Cerebellar nuclear complex (tissue), 1 donor: Measurements from ENCODE around the gene GRAP.
"Not testable (repeated sequence)": the region's sequence is repeated elsewhere in the genome, so short reads cannot be mapped to it uniquely, and the experiment has no call there.

Source experiments
- DNase-seq, 2 experiments: peaks; one replicate each; lab custom pipeline; 2025; lab: John Stamatoyannopoulos, UW

The GRAP gene

DNA sequence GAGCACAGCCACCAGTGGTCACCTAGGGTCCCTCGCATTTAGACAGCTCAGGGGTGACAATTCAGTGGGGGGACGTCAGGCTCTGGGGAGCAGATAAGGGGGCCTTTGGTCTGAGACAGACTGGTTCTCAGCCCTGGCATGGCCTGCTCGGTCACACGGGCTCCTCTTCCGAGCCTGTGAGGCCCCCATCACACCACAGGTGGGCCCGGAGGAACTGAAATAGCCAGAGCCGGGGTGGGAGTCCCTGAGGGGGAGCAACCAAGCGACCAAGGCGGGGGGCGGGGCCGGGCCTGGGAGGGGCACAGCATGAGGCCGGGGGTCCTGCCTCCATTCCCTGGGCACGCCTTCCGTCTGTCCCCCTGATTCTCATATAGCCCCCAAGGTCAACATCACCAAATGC, 4.4 kb downstream of the GRAP start:
- DNase-seq = not testable (repeated sequence)

DNA sequence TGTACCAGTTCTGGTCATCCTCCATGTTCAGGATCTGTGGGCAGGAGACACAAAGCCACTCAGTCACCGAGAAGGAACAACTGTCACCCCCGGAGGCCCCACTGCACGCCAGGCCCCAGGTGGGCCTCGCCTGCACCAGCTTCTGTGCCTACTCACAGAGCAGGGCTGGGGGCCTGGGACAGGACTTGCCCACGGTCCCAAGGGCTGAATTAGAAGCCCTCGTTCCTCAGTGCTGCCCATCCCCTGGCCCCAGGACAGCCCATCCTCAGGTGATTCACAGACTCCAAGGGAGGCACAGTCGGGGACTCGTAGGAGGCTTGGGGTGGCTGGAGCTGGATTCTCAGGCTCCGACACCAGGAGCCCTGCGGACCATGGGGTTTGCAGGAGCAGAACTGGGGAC, 4.9 kb downstream of the GRAP start:
- not testable (repeated sequence) for DNase-seq

DNA sequence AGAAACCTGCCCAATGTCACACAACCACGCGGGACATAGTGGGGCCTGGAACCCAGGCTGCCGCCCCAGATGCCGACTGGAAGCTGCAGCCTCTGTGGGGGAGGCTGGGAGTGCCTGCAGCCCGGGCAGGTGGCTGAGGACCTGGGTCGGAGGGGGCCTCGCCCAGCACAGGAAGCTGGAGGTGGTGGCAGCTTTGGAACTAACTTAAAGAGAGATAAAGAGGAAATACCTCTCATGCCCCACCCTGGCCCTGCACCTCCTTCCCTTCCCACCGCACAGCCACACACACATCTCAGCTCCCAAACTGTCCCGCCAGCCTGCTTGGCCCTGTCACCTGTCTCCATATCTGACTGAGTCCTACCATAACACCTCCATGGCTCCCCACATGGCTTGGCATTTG, 6.4 kb downstream of the GRAP start:
- DNase-seq = not testable (repeated sequence)

DNA sequence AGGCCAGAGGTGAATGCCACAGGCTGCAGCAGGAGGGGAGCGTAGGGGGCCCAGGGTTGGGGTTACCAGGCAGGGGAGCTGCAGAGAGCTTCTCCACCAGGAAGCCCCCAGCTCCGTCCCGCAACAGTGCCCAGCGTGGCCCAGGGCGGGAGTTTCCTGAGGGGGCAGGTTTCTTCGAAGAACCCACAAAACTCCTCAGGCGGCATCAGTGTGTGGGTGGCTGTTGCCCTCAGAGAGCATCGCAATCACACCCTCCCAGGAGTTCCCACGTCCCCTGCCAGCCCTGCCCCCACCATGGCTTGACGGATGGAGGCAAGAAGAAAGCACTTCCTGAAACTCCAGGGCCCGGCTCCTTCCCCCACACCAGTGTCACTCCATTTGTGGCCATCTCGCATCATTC, 8.0 kb downstream of the GRAP start:
- not testable (repeated sequence) for DNase-seq

DNA sequence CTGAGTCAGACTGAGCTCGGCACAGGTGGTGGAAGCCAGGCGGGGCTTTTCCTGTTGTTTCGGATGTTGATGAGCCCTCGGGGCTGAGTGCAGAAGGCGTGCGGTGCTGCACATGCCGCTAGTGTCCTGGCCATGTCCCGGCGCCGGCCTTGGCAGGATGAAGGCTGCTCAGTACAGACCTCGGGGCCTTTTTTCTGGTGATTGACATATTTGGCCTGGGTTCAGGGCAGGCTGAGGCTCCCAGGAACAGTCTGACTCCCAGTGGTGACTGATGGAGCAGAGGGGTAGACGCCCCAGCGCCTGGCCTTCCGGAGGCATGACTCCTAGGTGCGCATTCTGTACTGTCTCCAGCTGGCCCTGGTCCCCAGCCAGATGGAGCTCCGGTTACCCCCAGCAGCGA, 8.8 kb downstream of the GRAP start:
- not testable (repeated sequence) for DNase-seq

DNA sequence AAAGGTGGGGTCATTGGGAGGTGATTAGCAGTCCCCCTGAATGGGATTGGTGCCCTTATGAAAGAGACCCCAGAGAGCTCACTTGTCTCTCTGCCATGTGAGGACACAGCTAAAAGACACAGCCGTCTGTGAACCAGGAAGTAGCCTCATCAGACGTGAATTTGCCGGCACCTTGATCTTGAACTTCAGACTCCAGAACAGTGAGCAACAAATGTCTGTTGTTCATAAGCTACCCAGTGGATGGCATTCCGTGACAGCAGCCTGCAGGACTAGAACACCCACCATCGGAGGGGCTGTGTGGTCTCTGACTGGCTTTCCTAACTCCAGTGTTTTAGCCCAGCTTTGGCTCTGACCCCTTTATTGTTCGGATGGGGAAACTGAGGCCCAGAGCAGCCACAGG, 9.2 kb downstream of the GRAP start:
- not testable (repeated sequence) for DNase-seq

DNA sequence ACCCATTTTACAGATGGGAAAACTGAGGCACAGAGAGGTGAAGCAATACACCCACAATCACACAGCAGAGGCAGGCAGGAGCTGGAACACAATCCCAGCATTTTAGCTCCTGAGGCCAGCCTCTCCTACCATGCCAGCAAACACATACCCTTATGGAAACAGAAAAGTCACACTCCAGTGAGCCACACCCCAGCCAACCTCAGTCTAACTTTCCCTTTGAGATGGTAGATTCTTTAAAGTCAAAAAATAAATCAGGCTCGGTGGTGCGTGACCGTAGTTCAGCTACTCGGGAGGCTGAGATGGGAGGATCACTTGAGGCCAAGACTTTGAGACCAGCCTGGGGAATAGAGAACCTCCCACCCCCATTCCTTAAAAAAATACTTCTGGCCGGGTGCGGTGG, 10.6 kb downstream of the GRAP start:
- not testable (repeated sequence) for DNase-seq

DNA sequence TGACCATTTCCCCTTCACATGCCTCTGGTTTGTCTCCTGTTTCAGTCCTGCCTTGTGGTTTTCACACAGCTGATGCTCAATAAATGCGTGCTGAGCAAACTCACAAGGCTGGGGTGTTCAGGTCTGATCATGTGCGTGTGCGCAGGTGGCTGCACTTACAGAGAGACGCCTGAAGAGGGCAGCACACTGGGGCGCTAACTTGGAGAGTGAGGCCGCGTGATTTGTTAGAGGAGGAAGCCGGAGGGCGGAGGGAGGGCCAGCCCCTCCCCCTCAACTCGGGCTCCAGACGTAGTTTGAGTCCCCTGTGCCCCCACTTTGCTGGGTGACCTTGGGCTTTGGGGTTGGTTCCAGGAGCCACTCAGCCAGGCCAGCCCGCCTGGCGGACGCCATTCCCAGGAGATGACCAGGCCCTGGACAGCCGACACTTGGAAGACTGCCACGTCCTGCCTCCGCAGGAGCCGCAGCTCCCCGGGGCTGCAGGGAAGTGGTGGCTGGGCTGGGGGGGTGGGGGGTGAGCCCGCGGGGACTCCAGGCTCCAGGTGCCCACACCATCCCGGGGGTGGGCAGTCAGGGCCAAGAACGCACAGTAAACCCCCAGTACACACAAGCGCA, 14.3 kb downstream of the GRAP start:
- not testable (repeated sequence) for DNase-seq

DNA sequence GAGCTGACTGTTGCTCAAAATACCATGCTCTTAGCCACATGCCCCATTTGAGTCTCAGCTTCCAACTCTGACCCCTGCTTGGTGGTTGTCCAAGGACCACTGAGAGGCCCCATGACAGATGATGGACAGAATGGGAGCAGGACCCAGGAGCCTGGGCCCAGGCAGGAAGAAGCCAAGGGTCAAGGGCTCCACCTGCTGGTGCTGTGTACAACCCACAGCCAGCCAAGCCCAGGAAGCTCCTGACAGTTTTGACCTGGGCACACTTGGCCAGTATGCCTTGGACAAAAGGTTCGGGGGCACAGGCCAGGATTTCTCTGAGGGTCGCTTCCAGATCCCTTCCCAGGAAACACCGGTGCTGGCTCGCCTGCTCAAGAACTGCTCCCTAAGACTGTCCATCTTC, 15.0 kb downstream of the GRAP start:
- not testable (repeated sequence) for DNase-seq

DNA sequence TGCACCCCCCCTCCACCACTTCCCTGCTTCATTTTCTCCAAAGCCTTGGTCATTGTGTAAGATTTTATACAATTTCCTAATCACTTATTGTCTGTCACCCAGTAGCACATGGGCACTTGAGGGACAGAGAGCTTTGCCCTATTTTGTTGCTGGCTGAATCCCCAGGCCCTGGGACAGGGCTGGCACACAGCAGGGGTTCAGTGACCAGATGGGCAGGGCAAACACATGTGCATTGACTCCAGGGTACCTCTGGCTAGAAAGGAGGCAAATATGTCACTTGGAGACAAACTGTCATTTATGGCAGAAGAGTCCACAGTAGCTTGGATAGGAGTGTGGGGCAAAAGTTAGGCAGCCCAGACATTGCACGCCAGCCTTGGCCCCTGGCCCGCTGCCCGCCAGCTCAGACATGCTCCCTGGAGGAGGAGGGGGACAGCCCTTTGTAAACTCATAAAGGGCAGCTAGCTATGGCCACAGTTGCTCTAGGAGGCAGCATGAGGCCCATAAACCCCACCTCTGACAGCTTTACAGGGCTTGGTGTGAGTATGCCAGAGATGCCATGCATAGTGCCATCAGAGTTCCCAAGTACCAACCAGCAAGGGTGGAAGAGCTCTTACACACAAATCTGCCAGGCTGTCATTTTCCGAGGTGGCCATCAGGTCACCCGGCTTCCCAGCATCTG, 15.8 kb downstream of the GRAP start:
- not testable (repeated sequence) for DNase-seq

DNA sequence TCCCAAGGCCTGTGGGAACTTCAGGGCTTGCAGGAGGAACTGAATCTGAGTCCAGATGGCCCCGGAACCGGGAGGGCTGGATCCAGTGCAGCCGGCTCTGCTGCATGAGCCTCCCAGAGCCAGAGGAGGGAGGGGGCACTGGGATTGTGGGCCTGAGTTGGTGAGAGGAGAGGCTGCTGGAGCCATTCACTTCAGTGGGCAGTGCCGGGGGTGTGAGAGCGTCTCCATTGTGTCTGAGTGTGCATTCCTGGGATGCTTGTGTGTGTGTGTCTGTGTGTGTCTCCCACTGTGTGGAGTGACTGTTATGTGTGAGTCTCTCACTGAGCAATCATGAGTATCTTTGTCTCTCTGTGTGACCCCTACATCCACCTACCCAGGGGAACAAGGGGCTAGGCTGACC, 17.0 kb downstream of the GRAP start:
- DNase-seq = not testable (repeated sequence)

DNA sequence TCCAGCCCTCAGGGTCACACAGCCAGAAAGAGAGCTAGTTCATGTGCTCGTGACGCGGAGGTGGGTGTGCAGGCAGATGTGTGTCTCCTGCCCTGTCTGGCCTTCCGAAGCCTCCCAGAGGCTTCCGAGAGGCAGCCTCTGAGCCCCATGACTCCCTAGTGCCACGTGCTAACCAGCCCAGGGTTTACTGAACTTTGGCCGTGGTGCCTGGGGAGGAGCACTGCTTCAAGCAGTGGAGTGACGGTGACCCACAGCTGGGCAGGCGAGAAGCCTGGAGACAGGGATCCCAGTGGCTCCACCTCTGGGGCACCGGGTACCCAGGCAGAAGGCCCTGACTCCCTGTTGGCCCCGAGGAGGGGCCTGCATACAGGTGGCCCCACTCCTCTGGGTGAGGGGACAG, 18.1 kb downstream of the GRAP start:
- DNase-seq = not testable (repeated sequence)

DNA sequence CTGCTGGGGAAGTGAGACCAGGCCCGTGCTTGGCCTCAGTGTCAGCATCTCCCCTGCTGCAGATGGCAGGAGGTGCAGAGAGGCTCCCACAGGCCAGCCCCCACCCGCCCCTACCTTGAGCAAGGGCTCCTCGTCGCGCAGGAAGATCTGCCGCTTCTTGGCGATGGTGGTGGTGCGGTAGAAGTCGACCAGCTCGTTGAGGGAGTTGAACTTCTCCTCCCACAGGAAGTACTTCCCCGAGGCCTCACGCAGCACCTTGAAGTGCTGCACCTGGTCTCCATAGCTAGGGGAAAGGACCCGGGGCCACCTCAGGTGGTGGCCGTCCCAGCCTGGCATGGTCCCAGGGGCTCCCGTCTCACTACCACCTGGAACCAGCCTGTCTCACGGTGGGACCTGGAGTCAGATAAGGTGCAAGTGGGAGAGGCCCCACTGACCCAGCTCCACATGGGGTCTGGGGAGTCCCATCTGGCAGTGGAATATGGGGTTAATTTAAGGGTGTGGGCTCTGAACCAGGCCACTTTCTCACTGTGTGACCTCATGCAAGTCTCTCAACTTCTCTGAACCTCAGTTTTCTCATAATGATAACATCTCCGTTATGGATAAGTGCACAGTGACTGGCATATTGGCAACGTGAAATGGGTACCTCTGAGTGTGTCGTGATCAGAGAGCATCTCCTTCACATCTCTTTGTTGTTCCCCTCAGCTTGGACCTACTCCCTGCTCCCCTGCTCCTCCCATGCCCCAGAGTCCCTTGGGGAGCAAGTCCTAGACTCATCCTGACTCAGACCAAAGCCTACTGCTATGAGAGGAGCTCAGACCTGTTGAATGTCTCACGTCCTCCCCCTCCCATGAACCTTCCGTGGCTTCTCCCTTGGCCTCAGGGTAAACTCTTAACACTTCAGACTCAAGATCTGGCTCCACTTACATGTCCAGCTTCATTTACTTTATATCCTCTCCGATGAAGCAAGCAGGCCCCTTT, 22.4 kb downstream of the GRAP start:
- DNase-seq = no peak

DNA sequence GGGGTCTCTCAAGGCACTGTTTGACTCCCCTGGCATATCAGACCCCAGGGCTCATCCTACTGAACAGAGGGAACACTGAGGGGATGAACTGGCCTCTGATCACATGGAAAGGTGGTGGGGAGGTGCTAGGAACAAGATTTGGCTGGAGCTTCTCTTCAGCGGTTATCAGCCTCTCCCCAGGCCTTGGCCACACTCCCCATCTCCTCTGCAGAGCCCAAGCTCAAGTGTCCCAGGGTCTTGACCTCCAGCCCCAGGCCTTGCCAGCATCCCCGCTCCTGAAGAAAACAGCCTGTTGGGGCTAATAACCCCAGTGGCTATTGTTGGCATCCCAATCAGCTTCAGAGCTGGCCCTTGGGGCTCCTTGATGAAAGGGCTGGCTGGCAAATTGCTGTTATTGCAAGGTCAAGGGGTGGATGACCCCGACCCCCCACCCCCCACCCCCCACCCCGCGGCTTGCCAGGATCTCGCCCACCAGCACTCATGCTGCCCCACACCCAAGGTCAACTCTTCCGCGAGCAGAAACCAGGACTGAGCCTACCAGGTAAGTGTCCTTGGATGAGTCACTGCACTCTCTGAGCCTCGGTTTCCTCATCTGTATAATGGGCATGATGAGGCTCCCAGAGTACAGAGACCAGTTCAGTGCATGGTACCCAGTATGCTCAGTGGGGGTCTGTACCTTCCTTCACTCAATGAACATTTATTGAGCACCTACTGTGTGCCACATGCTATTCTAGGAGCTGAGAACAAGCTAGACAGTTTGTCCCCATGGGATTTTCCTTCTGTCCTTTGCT, 23.4 kb downstream of the GRAP start:
- DNase-seq = no peak

DNA sequence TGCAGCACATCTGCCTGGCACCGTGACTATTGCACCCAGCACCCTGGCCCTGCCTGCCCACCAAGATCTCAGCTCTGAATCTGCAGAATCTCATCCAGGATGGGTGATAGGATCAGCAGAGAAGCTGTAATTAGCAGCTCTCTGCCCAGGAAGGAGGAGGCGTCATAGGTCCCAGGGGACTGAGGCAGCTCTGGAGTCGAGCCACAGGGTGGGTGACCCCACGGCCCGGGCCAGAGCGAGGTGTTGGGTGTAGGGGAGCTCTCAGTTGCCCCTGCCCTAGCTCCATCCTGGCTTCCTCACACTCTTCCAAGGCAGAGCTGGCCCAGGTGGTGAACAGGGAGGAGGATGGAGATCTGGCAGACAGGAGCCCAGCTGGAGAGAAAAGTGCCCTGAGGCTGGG, 24.0 kb downstream of the GRAP start:
- no peak for DNase-seq

DNA sequence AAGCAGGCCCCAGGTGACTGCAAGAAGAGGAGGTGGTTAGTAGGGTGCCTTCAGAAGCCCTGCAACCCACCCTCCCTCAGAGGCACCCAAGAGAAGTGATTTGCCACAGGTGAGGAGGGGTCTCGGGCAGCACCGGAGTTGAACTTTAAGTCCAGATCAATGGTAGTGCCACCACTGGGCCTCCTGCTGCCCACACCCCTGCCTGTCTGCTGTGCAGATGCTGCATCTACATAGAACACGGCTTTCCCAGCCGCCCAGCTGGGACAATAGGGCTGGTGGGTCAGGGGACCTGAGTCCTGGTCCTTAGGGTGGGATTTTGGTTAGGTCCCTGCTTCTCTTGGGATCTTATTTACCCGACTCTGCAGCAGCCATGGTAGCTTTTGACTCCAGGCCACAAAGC, 24.6 kb downstream of the GRAP start:
- DNase-seq = no peak

DNA sequence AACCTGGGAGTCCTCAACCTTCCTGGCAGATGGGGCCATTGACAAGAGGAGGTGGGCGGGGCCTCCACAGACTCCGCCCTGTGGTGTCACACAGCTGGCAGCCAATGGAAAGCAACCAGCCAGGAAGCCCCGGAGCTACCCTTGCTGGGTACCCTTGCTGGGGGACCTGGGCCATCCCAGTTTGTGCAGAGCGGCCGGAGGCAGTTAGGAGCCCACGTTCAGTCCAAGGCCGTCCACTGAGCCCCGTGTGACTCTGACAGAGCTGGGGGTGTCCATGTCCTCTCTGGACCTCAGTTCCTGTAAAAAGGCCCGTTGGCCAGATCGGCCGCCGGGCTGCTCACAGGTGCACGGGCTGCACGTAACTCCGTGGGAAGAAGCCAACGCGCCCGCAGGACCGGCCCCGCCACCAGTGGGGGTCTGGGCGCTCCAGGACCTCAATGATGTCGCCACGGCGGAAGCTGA, 25.1 kb downstream of the GRAP start:
- DNase-seq = no peak

DNA sequence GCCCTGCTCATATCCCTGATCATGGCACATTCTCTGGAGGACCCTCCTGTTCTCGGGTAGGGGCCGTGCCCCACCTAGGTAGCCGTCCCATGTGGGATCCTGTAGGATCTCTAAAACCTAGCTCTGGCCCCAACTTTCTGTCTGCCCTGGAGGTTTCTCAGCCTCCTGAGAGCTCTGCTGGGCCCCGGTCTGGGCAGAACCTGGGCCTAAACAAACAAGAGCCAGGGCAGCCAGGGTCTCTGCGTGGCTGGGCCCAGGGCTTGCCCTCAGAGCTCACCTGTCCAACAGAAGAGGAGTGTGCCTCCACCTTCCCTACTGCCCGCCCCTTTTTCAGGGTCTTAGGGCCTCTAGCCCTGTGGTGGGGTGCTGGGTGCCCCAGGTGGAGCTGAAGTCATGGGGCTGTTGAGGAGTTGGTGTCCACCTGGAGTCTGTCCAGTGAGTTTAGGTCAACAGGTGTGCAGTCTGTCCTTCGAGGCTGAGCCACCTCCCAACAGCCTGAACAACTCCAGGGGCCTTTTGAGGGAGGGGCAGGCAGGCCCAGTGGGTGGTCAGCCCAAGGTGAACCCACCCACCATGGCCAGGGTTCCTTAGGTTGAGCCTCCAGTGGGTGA, 25.6 kb downstream of the GRAP start:
- not testable (repeated sequence) for DNase-seq

DNA sequence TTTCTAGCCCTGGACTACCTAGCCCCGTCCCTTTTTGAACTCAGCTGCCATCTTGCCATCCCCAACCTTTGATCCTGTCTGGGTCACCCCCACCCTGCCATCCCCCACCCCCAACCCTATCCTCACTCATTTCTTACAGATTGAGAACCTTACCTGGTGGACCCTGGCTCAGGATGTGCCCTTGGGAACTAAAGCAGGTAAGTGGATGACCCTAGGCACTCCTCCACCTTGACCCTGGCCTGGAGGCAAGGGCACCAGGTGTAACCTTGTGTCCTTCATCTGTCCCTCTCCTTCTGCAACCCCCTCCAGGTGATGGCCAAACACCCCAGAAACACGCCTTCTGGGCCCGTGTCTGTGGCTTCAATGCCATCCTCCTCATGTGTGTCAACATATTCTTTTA, 26.7 kb downstream of the GRAP start:
- DNase-seq = no peak

DNA sequence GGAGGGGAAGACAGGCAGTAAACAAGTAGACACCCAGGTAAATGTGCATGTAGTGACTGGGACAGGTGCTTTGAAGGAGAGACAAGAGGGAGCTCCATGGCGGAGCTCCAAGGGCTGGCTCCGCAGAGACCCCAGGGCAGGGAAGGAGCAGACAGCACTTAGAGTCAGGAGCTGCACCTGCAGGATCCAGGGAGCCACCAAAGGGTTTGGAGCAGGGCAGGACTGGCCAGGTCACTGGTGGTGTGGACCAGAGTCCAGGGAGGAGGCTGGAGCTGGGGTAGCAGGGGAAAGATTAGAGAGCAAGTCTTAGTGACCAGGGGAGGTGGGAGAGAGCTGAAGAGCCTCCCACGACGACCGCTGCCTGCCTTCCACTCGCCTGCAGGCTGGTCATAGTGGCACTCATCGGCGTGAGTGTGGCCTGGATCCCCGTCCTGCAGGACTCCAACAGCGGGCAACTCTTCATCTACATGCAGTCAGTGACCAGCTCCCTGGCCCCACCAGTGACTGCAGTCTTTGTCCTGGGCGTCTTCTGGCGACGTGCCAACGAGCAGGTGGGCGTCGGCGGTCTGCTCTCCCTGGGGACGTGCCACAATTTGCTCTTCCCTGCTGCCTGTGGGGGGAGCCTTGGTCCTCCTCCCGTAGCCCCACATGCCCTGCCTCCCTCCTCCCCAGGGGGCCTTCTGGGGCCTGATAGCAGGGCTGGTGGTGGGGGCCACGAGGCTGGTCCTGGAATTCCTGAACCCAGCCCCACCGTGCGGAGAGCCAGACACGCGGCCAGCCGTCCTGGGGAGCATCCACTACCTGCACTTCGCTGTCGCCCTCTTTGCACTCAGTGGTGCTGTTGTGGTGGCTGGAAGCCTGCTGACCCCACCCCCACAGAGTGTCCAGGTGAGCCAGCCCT, 27.5 kb downstream of the GRAP start:
- DNase-seq = no peak
